ENCODE results near the gene SMU1. TPM values are rescaled to one million over a fixed set of nuclear protein-coding genes. Genes with fewer than 3 reads are reported as not detected.
A peak's percentile ranks its signal among the peaks of the same experiment; 100 is the strongest.

SMU1 gene
- total and polyA plus RNA-seq, 2 of the 13 experiments (the other 11 are each of a cell fraction or from before 2014, with no cell fraction given): 12.9 to 36.6 TPM

DNA sequence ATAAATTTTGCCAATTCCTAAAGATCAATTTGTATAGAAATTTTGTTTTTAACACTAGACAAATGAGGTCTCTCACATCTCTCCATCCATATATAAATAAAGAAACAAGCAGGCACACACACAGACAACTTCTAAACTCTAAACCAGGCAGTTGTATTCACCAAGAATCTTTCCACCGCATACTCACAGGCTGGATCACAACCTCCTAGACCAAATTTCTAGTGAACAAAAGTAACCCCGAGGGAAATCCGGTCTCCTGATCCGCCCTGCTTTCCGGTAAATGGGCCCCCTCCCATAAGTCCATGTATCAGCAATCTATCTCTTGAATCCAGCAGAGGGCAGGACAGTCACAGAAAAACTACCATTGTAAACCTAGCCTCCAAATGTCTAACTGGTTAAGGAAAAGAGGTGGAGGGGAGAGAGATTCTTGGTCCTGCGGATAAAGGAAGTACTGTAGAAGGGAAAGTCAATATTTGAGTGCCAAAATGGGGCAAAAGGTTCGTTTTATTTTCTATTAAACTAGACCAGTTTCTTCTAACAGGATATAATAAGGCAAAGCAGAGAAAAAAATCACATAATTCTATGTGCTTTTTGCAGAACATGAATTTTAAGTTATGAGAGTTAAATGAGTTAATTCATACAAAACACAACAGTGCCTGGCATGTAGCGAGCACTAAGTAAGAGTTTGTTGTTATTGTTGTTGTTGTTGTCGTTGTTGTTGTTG, 4.8 kb upstream of the SMU1 start (continued):
- TF ChIP-seq, protein P1, sequence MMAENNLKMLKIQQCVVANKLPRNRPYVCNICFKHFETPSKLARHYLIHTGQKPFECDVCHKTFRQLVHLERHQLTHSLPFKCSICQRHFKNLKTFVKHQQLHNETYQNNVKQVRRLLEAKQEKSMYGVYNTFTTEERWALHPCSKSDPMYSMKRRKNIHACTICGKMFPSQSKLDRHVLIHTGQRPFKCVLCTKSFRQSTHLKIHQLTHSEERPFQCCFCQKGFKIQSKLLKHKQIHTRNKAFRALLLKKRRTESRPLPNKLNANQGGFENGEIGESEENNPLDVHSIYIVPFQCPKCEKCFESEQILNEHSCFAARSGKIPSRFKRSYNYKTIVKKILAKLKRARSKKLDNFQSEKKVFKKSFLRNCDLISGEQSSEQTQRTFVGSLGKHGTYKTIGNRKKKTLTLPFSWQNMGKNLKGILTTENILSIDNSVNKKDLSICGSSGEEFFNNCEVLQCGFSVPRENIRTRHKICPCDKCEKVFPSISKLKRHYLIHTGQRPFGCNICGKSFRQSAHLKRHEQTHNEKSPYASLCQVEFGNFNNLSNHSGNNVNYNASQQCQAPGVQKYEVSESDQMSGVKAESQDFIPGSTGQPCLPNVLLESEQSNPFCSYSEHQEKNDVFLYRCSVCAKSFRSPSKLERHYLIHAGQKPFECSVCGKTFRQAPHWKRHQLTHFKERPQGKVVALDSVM (CRISPR knock-in tag; IDR thresholded peaks at IDR 0.05): no peak
- TF ChIP-seq KLF16 (CRISPR knock-in tag; IDR thresholded peaks at IDR 0.05) (peak in 1 of 2 experiments; percentile 31; a peak in 1 of 4 replicates), KLF11 (CRISPR knock-in tag; IDR thresholded peaks at IDR 0.05) (no peak), ATF1 (CRISPR knock-in tag; IDR thresholded peaks at IDR 0.05) (0 out of 2 replicates have a peak, but pooled peaks have one; percentile 36), ZNF562 (CRISPR knock-in tag; IDR thresholded peaks at IDR 0.05; ENCODE audit: borderline replicate concordance) (no peak), JDP2 (CRISPR knock-in tag; IDR thresholded peaks at IDR 0.05; ENCODE audit: borderline replicate concordance) (no peak), ZNF564 (CRISPR knock-in tag; IDR thresholded peaks at IDR 0.05) (no peak), ZNF614 (CRISPR knock-in tag; IDR thresholded peaks at IDR 0.05; ENCODE audit: borderline replicate concordance) (0 out of 2 replicates have a peak, but pooled peaks have one; percentile 29), ZNF121 (CRISPR knock-in tag; IDR thresholded peaks at IDR 0.05) (no peak), SP4 (CRISPR knock-in tag; IDR thresholded peaks at IDR 0.05) (no peak), ZNF12 (CRISPR knock-in tag; IDR thresholded peaks at IDR 0.05) (no peak), ZNF451 (CRISPR knock-in tag; IDR thresholded peaks at IDR 0.05) (no peak), TCF12 (IDR thresholded peaks at IDR 0.05) (no peak), TCF12 (CRISPR knock-in tag; IDR thresholded peaks at IDR 0.05) (no peak), TBX3 (IDR thresholded peaks at IDR 0.05; ENCODE audit: borderline replicate concordance) (no peak), IKZF4 (CRISPR knock-in tag; IDR thresholded peaks at IDR 0.05; ENCODE audit: borderline replicate concordance, low read depth, not compliant biosample characterization) (no peak), ZNF879 (CRISPR knock-in tag; IDR thresholded peaks at IDR 0.05) (no peak), NR3C1 (CRISPR knock-in tag; IDR thresholded peaks at IDR 0.05) (no peak), RFX3 (CRISPR knock-in tag; IDR thresholded peaks at IDR 0.05) (no peak), ZNF20 (CRISPR knock-in tag; IDR thresholded peaks at IDR 0.05) (no peak), STAT5B (CRISPR knock-in tag; IDR thresholded peaks at IDR 0.05) (no peak), SMC3 (IDR thresholded peaks at IDR 0.05; ENCODE audit: low read length) (peak; percentile 92)
- TF ChIP-seq, protein P2, sequence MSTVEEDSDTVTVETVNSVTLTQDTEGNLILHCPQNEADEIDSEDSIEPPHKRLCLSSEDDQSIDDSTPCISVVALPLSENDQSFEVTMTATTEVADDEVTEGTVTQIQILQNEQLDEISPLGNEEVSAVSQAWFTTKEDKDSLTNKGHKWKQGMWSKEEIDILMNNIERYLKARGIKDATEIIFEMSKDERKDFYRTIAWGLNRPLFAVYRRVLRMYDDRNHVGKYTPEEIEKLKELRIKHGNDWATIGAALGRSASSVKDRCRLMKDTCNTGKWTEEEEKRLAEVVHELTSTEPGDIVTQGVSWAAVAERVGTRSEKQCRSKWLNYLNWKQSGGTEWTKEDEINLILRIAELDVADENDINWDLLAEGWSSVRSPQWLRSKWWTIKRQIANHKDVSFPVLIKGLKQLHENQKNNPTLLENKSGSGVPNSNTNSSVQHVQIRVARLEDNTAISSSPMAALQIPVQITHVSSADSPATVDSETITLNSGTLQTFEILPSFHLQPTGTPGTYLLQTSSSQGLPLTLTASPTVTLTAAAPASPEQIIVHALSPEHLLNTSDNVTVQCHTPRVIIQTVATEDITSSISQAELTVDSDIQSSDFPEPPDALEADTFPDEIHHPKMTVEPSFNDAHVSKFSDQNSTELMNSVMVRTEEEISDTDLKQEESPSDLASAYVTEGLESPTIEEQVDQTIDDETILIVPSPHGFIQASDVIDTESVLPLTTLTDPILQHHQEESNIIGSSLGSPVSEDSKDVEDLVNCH (CRISPR knock-in tag; IDR thresholded peaks at IDR 0.05): no peak
- TF ChIP-seq, protein P3, sequence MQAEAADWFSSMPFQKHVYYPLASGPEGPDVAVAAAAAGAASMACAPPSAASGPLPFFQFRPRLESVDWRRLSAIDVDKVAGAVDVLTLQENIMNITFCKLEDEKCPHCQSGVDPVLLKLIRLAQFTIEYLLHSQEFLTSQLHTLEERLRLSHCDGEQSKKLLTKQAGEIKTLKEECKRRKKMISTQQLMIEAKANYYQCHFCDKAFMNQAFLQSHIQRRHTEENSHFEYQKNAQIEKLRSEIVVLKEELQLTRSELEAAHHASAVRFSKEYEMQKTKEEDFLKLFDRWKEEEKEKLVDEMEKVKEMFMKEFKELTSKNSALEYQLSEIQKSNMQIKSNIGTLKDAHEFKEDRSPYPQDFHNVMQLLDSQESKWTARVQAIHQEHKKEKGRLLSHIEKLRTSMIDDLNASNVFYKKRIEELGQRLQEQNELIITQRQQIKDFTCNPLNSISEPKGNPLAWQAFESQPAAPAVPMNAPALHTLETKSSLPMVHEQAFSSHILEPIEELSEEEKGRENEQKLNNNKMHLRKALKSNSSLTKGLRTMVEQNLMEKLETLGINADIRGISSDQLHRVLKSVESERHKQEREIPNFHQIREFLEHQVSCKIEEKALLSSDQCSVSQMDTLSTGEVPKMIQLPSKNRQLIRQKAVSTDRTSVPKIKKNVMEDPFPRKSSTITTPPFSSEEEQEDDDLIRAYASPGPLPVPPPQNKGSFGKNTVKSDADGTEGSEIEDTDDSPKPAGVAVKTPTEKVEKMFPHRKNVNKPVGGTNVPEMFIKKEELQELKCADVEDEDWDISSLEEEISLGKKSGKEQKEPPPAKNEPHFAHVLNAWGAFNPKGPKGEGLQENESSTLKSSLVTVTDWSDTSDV (CRISPR knock-in tag; IDR thresholded peaks at IDR 0.05): no peak
